ENCODE data around the gene HOXC4.

The HOXC4 gene

GRCh38 chr12:54058128-54058768 is 4.6 kb downstream of the HOXC4 start:
- H3K27me3 Mint-ChIP-seq (ENCODE audit: low read depth) = peaks cover 23% of the 10 kb centered on the region
- TF ChIP-seq CTCF (IDR thresholded peaks at IDR 0.05; ENCODE audit: unreplicated experiment in 3 of 3) = no peak
- peaks cover 89% of the 10 kb centered on the region for H3K4me1 Mint-ChIP-seq
- no peaks in the 10 kb centered on the region for H3K9me3 Mint-ChIP-seq
- peak overlapping the region; percentile 53 to 82 (median 59) for H3K4me3 Mint-ChIP-seq
- peak overlapping the region; percentile 79 to 94 (median 94) for H3K27ac Mint-ChIP-seq
- peaks cover 41% of the 10 kb centered on the region for H3K36me3 Mint-ChIP-seq (ENCODE audit: low read depth)

GRCh38 chr12:54059668-54060067 is 6.0 kb downstream of the HOXC4 start:
- Mint-ChIP-seq H3K36me3 (ENCODE audit: low read depth) (peaks cover 48% of the 10 kb centered on the region), H3K27me3 (ENCODE audit: low read depth) (peaks cover 21% of the 10 kb centered on the region), H3K4me3 (peak overlapping the region; percentile 59 to 82 (median 69)), H3K4me1 (peaks cover 84% of the 10 kb centered on the region), H3K9me3 (no peaks in the 10 kb centered on the region), H3K27ac (peak overlapping the region; percentile 79 to 94 (median 94))
- TF ChIP-seq CTCF (IDR thresholded peaks at IDR 0.05; ENCODE audit: unreplicated experiment in 3 of 3) = no peak

GRCh38 chr12:54060174-54060974 is 6.7 kb downstream of the HOXC4 start:
- TF ChIP-seq CTCF (IDR thresholded peaks at IDR 0.05; ENCODE audit: unreplicated experiment in 3 of 3) = no peak
- Mint-ChIP-seq H3K4me3 (peak overlapping the region in 2 of 3 experiments; percentile 69 to 82), H3K9me3 (no peaks in the 10 kb centered on the region), H3K27me3 (ENCODE audit: low read depth) (peaks cover 18% of the 10 kb centered on the region), H3K36me3 (ENCODE audit: low read depth) (peaks cover 48% of the 10 kb centered on the region), H3K4me1 (peaks cover 80% of the 10 kb centered on the region), H3K27ac (peak overlapping the region; percentile 79 to 94 (median 94))

GRCh38 chr12:54060975-54061778 is 7.5 kb downstream of the HOXC4 start:
- peak overlapping the region in 2 of 3 experiments; percentile 68 to 70 for H3K27ac Mint-ChIP-seq
- H3K4me1 Mint-ChIP-seq = peaks cover 72% of the 10 kb centered on the region
- H3K9me3 Mint-ChIP-seq = no peaks in the 10 kb centered on the region
- TF ChIP-seq CTCF (IDR thresholded peaks at IDR 0.05; ENCODE audit: unreplicated experiment in 3 of 3) = no peak
- H3K4me3 Mint-ChIP-seq = peak overlapping the region in 2 of 3 experiments; percentile 29 to 71
- H3K36me3 Mint-ChIP-seq (ENCODE audit: low read depth) = peaks cover 47% of the 10 kb centered on the region
- peaks cover 18% of the 10 kb centered on the region for H3K27me3 Mint-ChIP-seq (ENCODE audit: low read depth)

GRCh38 chr12:54065677-54066076 is 12.0 kb downstream of the HOXC4 start:
- no peaks in the 10 kb centered on the region for H3K9me3 Mint-ChIP-seq
- no peak for TF ChIP-seq CTCF (IDR thresholded peaks at IDR 0.05; ENCODE audit: unreplicated experiment in 3 of 3)
- no peak overlapping the region for H3K4me3 Mint-ChIP-seq
- peaks cover 53% of the 10 kb centered on the region for H3K36me3 Mint-ChIP-seq (ENCODE audit: low read depth)
- H3K27me3 Mint-ChIP-seq (ENCODE audit: low read depth) = peaks cover 11% of the 10 kb centered on the region
- peak overlapping the region in 1 of 3 experiments; percentile 35 for H3K27ac Mint-ChIP-seq
- peaks cover 54% of the 10 kb centered on the region for H3K4me1 Mint-ChIP-seq
